HEK293T (cell line): ENCODE data around the gene TAAR9.

Experiments
- ARNT ChIP-seq: fragments of 450-650 bp; IDR thresholded peaks from 2 replicates; pipeline ENCODE4 v1.6.1; 2017; ENCODE audit warnings: mild to moderate bottlenecking
- BHLHE40 ChIP-seq: fragments of 450-650 bp; IDR thresholded peaks from 2 replicates; pipeline ENCODE4 v1.6.1; 2016; ENCODE audit warnings: mild to moderate bottlenecking, moderate library complexity, borderline replicate concordance
- FOXK2 ChIP-seq: fragments of 450-650 bp; IDR thresholded peaks from 2 replicates; pipeline ENCODE4 v1.6.1; 2016; ENCODE audit warnings: mild to moderate bottlenecking
- FOXM1 ChIP-seq: fragments of 450-650 bp; IDR thresholded peaks from 2 replicates; pipeline ENCODE4 v1.6.1; 2017; ENCODE audit warnings: mild to moderate bottlenecking, borderline replicate concordance
- HDGF ChIP-seq: fragments of 450-650 bp; IDR thresholded peaks from 2 replicates; pipeline ENCODE4 v1.6.1; 2017; ENCODE audit warnings: antibody characterized with exemption, borderline replicate concordance
- LEF1 ChIP-seq: fragments of 450-650 bp; IDR thresholded peaks from 2 replicates; pipeline ENCODE4 v1.6.1; 2017; ENCODE audit warnings: mild to moderate bottlenecking, borderline replicate concordance
- SP1 ChIP-seq: fragments of 450-650 bp; IDR thresholded peaks from 2 replicates; pipeline ENCODE4 v1.6.1; 2017
- SUZ12 ChIP-seq: fragments of 450-650 bp; IDR thresholded peaks from 2 replicates; pipeline ENCODE4 v1.6.1; 2016; ENCODE audit warnings: mild to moderate bottlenecking
- ZNF384 ChIP-seq: fragments of 450-650 bp; IDR thresholded peaks from 2 replicates; pipeline ENCODE4 v1.6.1; 2016
- TF ChIP-seq, protein P1 (sequence below): fragments of 450-650 bp; IDR thresholded peaks from 2 replicates; pipeline ENCODE4 v1.6.1; 2016

DNA sequence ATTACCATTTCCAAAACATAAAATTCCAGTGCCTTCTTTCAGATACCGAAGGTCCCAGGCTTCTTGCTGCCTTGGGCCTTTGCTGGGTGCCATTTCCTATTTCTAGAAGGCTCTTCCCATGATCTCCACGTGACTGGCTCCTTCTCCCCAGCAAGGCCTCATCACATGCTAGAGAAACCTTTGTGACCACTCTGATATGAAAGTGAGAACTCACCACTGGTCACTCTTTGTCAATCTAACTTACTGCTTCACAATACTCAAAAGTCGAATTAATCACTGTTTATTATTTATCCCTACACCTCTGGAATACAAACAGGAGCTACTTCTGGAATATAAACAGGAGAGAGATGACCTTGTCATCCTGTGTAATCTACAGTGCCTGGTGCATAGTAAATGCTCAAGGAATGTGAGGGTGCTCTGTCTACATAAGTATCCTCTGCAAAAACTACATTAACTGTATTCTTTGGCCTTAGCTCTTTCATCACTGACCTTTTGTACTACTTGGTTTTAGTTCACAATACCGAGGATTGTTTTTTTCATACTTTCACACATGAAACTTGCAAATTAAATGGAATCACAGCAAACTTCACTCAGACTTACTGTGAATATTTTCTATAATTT, 26.8 kb upstream of the TAAR9 start:
- no peak for TF ChIP-seq SUZ12
- TF ChIP-seq FOXK2 = no peak
- no peak for TF ChIP-seq FOXM1
- no peak for TF ChIP-seq BHLHE40
- no peak for TF ChIP-seq ZNF384
- no peak for TF ChIP-seq LEF1
- no peak for TF ChIP-seq SP1
- no peak for TF ChIP-seq ARNT
- TF ChIP-seq HDGF = no peak
- TF ChIP-seq, protein P1, sequence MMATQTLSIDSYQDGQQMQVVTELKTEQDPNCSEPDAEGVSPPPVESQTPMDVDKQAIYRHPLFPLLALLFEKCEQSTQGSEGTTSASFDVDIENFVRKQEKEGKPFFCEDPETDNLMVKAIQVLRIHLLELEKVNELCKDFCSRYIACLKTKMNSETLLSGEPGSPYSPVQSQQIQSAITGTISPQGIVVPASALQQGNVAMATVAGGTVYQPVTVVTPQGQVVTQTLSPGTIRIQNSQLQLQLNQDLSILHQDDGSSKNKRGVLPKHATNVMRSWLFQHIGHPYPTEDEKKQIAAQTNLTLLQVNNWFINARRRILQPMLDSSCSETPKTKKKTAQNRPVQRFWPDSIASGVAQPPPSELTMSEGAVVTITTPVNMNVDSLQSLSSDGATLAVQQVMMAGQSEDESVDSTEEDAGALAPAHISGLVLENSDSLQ = no peak
